Thyroid gland (tissue), 4 donors: Measurements from ENCODE around the gene MAML3. TPM values are rescaled to one million over a fixed set of nuclear protein-coding genes. Genes with fewer than 3 reads are reported as not detected.

Experiments used
- DNase-seq, 2 donors: peaks; one replicate each; pipeline ENCODE4 v3.0.0-alpha.2; 2019
- H3K27ac ChIP-seq, 3 donors: fragments of 200-600 bp; sonication (generic); 1 replicate in 2 of 3; 2 replicates in 1 of 3; pipeline ENCODE4 v1.5.1; 2016 to 2019; ENCODE audit warnings: mild to moderate bottlenecking in 1 of 3, moderate library complexity in 1 of 3
- H3K27me3 ChIP-seq: fragments of 200-600 bp; sonication (generic); one replicate; pipeline ENCODE4 v1.5.1; 2019
- H3K36me3 ChIP-seq, 2 donors: fragments of 200-600 bp; sonication (generic); one replicate each; pipeline ENCODE4 v1.5.1; 2016 to 2019
- H3K4me1 ChIP-seq, 2 donors: fragments of 200-600 bp; sonication (generic); one replicate each; pipeline ENCODE4 v1.5.1; 2017 to 2019
- H3K4me3 ChIP-seq, 3 donors: fragments of 200-600 bp; sonication (generic); replicated peaks in 1 of 3; 1 replicate in 2 of 3; 2 replicates in 1 of 3; pipeline ENCODE4 v1.5.1; 2016; ENCODE audit warnings: mild to moderate bottlenecking in 1 of 3
- H3K9me3 ChIP-seq: fragments of 200-600 bp; sonication (generic); one replicate; pipeline ENCODE4 v1.5.1; 2017
- CTCF ChIP-seq, 6 experiments: fragments of 200-600 bp in 3 of 6; fragments of 450-650 bp in 3 of 6; sonication (generic) in 3 of 6; IDR thresholded peaks; one replicate each; pipeline ENCODE4 v1.5.1; 2016 to 2019; ENCODE audit warnings: antibody characterized with exemption in 6 of 6, mild to moderate bottlenecking in 2 of 6, inconsistent platforms in 1 of 6, moderate library complexity in 1 of 6
- POLR2A ChIP-seq, 2 donors: fragments of 450-650 bp; IDR thresholded peaks; one replicate each; pipeline ENCODE4 v1.6.1; 2017; ENCODE audit warnings: antibody characterized with exemption in 2 of 2, mild to moderate bottlenecking in 2 of 2, moderate library complexity in 1 of 2
- WGBS, 2 donors: methylation state at CpG; one replicate each; pipeline ENCODE4 v1.1.5; 2017; 5-methylcytosine and 5-hydroxymethylcytosine counted together
- intact Hi-C: fragments of 100-400 bp; cut with DNase I; formaldehyde crosslinking; loops from one replicate; pipeline ENCODE4 v1.15.1; 2023
- total RNA-seq, 4 donors: library from RNA; depleted of rRNA; stranded (reverse); fragments of >200 nt; gene quantifications; one replicate each; pipeline ENCODE4 v1.2.3, GENCODE V29; 2016

Gene MAML3
- total RNA-seq, 4 donors from 2014 or later = 5.7 to 14.1 (median 11.4) TPM

GRCh38 chr4:140123666-140124377 is 30.2 kb downstream of the MAML3 start:
- Histone ChIP-seq H3K27ac (no peak overlapping the region), H3K9me3 (no peaks in the 10 kb centered on the region), H3K36me3 (no peaks in the 10 kb centered on the region), H3K27me3 (no peaks in the 10 kb centered on the region), H3K4me1 (no peaks in the 10 kb centered on the region), H3K4me3 (no peak overlapping the region)
- intact Hi-C loops = no loop called here
- DNase-seq = no peak
- TF ChIP-seq CTCF (IDR thresholded peaks at IDR 0.05) (no peak), POLR2A (IDR thresholded peaks at IDR 0.05) (no peak)
- WGBS, 2 donors = 87 to 89% methylated on average over 8 of the region's 8 CpGs

GRCh38 chr4:140122891-140123290 is 31.1 kb downstream of the MAML3 start:
- TF ChIP-seq POLR2A (IDR thresholded peaks at IDR 0.05) = no peak
- TF ChIP-seq CTCF (IDR thresholded peaks at IDR 0.05) = no peak
- no peak for DNase-seq
- intact Hi-C loops = no loop called here
- H3K9me3 ChIP-seq = no peaks in the 10 kb centered on the region
- H3K27me3 ChIP-seq = no peaks in the 10 kb centered on the region
- H3K4me1 ChIP-seq = no peaks in the 10 kb centered on the region
- no peak overlapping the region for H3K27ac ChIP-seq
- no peak overlapping the region for H3K4me3 ChIP-seq
- 41 to 50% methylated on average over 1 of the region's 1 CpG for WGBS, 2 donors
- no peaks in the 10 kb centered on the region for H3K36me3 ChIP-seq

GRCh38 chr4:140121646-140122045 is 32.3 kb downstream of the MAML3 start:
- Histone ChIP-seq H3K9me3 (no peaks in the 10 kb centered on the region), H3K27me3 (no peaks in the 10 kb centered on the region), H3K27ac (no peak overlapping the region), H3K4me1 (no peaks in the 10 kb centered on the region), H3K4me3 (no peak overlapping the region), H3K36me3 (no peaks in the 10 kb centered on the region)
- TF ChIP-seq POLR2A (IDR thresholded peaks at IDR 0.05) = no peak
- TF ChIP-seq CTCF (IDR thresholded peaks at IDR 0.05) = no peak
- WGBS, 2 donors = 82 to 91% methylated on average over 3 of the region's 3 CpGs
- intact Hi-C loops = no loop called here
- no peak for DNase-seq

- 94 to 95% methylated on average over 4 of the region's 4 CpGs for WGBS, 2 donors
- H3K27ac ChIP-seq = no peak overlapping the region
- intact Hi-C loops = no loop called here
- H3K36me3 ChIP-seq = no peaks in the 10 kb centered on the region
- no peak overlapping the region for H3K4me3 ChIP-seq
- TF ChIP-seq POLR2A (IDR thresholded peaks at IDR 0.05) (no peak), CTCF (IDR thresholded peaks at IDR 0.05) (no peak)
- no peaks in the 10 kb centered on the region for H3K9me3 ChIP-seq
- H3K27me3 ChIP-seq = no peaks in the 10 kb centered on the region
- no peaks in the 10 kb centered on the region for H3K4me1 ChIP-seq
- DNase-seq = no peak
These were observed 34.9 kb downstream of the MAML3 start for GRCh38 chr4:140118931-140119640.

GRCh38 chr4:140117947-140118346 is 36.0 kb downstream of the MAML3 start:
- no peaks in the 10 kb centered on the region for H3K4me1 ChIP-seq
- intact Hi-C loops = no loop called here
- no peak overlapping the region for H3K4me3 ChIP-seq
- no peak for DNase-seq
- TF ChIP-seq CTCF (IDR thresholded peaks at IDR 0.05) (no peak), POLR2A (IDR thresholded peaks at IDR 0.05) (no peak)
- H3K27ac ChIP-seq = no peak overlapping the region
- WGBS, 2 donors = 92 to 96% methylated on average over 5 of the region's 5 CpGs
- H3K9me3 ChIP-seq = no peaks in the 10 kb centered on the region
- no peaks in the 10 kb centered on the region for H3K36me3 ChIP-seq
- H3K27me3 ChIP-seq = no peaks in the 10 kb centered on the region
